HepG2 (cell line): ENCODE measurements around the gene SNHG17. TPM values are rescaled to one million over a fixed set of nuclear protein-coding genes. Genes with fewer than 3 reads are reported as not detected.
A peak's percentile ranks its signal among the peaks of the same experiment; 100 is the strongest.

Source experiments
- ATF7-NPFF ChIP-seq: sonication (generic); formaldehyde crosslinking; IDR thresholded peaks from 2 replicates; pipeline ENCODE4 v1.8.1; 2023; ENCODE audit warnings: mild to moderate bottlenecking, low read depth, missing genetic modification reagents, moderate library complexity
- GABPB1 ChIP-seq: IDR thresholded peaks from 2 replicates; pipeline ENCODE4 v1.6.1; 2016; ENCODE audit warnings: mild to moderate bottlenecking, missing genetic modification reagents, moderate library complexity, missing compliant biosample characterization
- JDP2 ChIP-seq: sonication (generic); formaldehyde crosslinking; IDR thresholded peaks from 2 replicates; pipeline ENCODE4 v1.8.1; 2022; ENCODE audit warnings: missing genetic modification reagents, borderline replicate concordance
- KDM4B ChIP-seq: sonication (generic); formaldehyde crosslinking; IDR thresholded peaks from 2 replicates; pipeline ENCODE4 v1.4.0; 2020; ENCODE audit warnings: missing genetic modification reagents
- MAFF ChIP-seq: IDR thresholded peaks from 2 replicates; pipeline ENCODE4 v1.6.1; 2011; ENCODE audit warnings: low read depth, low read length, improper control_type of control experiment
- MYNN ChIP-seq: sonication (generic); formaldehyde crosslinking; IDR thresholded peaks from 2 replicates; pipeline ENCODE4 v1.4.0; 2020; ENCODE audit warnings: mild to moderate bottlenecking, low read depth, missing genetic modification reagents
- NR1H2 ChIP-seq: sonication (generic); formaldehyde crosslinking; IDR thresholded peaks from 2 replicates; pipeline ENCODE4 v1.8.1; 2022; ENCODE audit warnings: low read depth, missing genetic modification reagents, borderline replicate concordance
- PLRG1 ChIP-seq: fragments of 450-650 bp; conservative IDR thresholded peaks from 2 replicates; pipeline ENCODE4 v1.6.1; 2016
- POGK ChIP-seq: sonication (generic); formaldehyde crosslinking; conservative IDR thresholded peaks from 2 replicates; pipeline ENCODE4 v1.8.0; 2022; ENCODE audit warnings: mild to moderate bottlenecking, moderate library complexity, missing genetic modification reagents
- POGZ ChIP-seq: sonication (generic); formaldehyde crosslinking; IDR thresholded peaks from 2 replicates; pipeline ENCODE4 v1.4.0; 2020; ENCODE audit warnings: mild to moderate bottlenecking, missing genetic modification reagents
- PREB ChIP-seq: sonication (generic); formaldehyde crosslinking; IDR thresholded peaks from 2 replicates; pipeline ENCODE4 v1.4.0; 2020; ENCODE audit warnings: missing genetic modification reagents
- RARA ChIP-seq: IDR thresholded peaks from 2 replicates; pipeline ENCODE4 v1.6.1; 2016; ENCODE audit warnings: missing genetic modification reagents, missing compliant biosample characterization
- TBP ChIP-seq: sonication (generic); formaldehyde crosslinking; IDR thresholded peaks from 2 replicates; pipeline ENCODE4 v1.5.0; 2020; ENCODE audit warnings: missing genetic modification reagents
- THAP7 ChIP-seq: sonication (generic); formaldehyde crosslinking; IDR thresholded peaks from 2 replicates; pipeline ENCODE4 v1.8.1; 2023; ENCODE audit warnings: mild to moderate bottlenecking, missing genetic modification reagents
- ZBTB37 ChIP-seq: sonication (generic); formaldehyde crosslinking; IDR thresholded peaks from 2 replicates; pipeline ENCODE4 v1.4.0; 2020; ENCODE audit warnings: mild to moderate bottlenecking, missing genetic modification reagents
- ZBTB44 ChIP-seq: sonication (generic); formaldehyde crosslinking; IDR thresholded peaks from 2 replicates; pipeline ENCODE4 v1.4.0; 2020; ENCODE audit warnings: missing genetic modification reagents
- ZBTB49 ChIP-seq: sonication (generic); formaldehyde crosslinking; IDR thresholded peaks from 2 replicates; pipeline ENCODE4 v1.4.0; 2020; ENCODE audit warnings: missing genetic modification reagents, borderline replicate concordance
- ZFP62 ChIP-seq: sonication (generic); formaldehyde crosslinking; IDR thresholded peaks from 2 replicates; pipeline ENCODE4 v1.4.0; 2020; ENCODE audit warnings: missing genetic modification reagents
- ZNF660 ChIP-seq: sonication (generic); formaldehyde crosslinking; IDR thresholded peaks from 2 replicates; pipeline ENCODE4 v1.5.1; 2020; ENCODE audit warnings: mild to moderate bottlenecking, low read depth, missing genetic modification reagents, borderline replicate concordance
- ZNF749 ChIP-seq: sonication (generic); formaldehyde crosslinking; IDR thresholded peaks from 2 replicates; pipeline ENCODE4 v1.8.0; 2022; ENCODE audit warnings: mild to moderate bottlenecking, missing genetic modification reagents, moderate library complexity, borderline replicate concordance
- polyA plus RNA-seq, 8 experiments: library from polyadenylated mRNA; depleted of rRNA in 3 of 8; stranded (reverse) in 7 of 8; unstranded in 1 of 8; fragments of >200 nt; fragmentation: Illumina TruSeq in 4 of 8; extraction: Trizol in 4 of 8; gene quantifications; 2 replicates each; pipeline versions ENCODE4 v1.2.1 to v1.2.3, GENCODE V29; 2011 to 2016; ENCODE audit warnings: low read depth in 4 of 8, missing spikeins in 1 of 8, mixed read lengths in 1 of 8; ENCODE audit not compliant: insufficient read depth in 1 of 8
- total RNA-seq, 5 experiments: library from RNA; depleted of rRNA; stranded (reverse); fragments of >200 nt; fragmentation: Illumina TruSeq; extraction: Trizol; gene quantifications; 2 replicates each; pipeline ENCODE4 v1.2.3, GENCODE V29; 2016; ENCODE audit warnings: low read depth in 1 of 5

Gene SNHG17
- total and polyA plus RNA-seq, 2 of the 13 experiments (the other 11 are each of a cell fraction or from before 2014, with no cell fraction given): 26.2 to 41.2 TPM

GRCh38 chr20:38434770-38435554, at the start of gene SNHG17 (continued):
- TF ChIP-seq ZBTB37: no peak; the same call in none of the 2 replicates
- no peak for TF ChIP-seq PLRG1
- TF ChIP-seq MYNN (CRISPR knock-in tag): peak; percentile 95
- TF ChIP-seq POGK: peak; percentile 99
- TF ChIP-seq PREB: no peak; the same call in 1 of the 2 replicates
- TF ChIP-seq MAFF: peak; percentile 31; the same call in 1 of the 2 replicates
- TF ChIP-seq ZBTB49 (CRISPR knock-in tag): peak; percentile 94
- TF ChIP-seq TBP (CRISPR knock-in tag): no peak; the same call in none of the 2 replicates
- TF ChIP-seq ZNF660 (CRISPR knock-in tag): peak; percentile 78; the same call in 1 of the 2 replicates
- TF ChIP-seq ZFP62 (CRISPR knock-in tag): peak; percentile 27; the same call in 1 of the 2 replicates
- TF ChIP-seq POGZ: peak; percentile 100
- peak; percentile 100 for TF ChIP-seq KDM4B (CRISPR knock-in tag)
- peak; percentile 62; the same call in 1 of the 2 replicates for TF ChIP-seq THAP7
- peak; percentile 93 for TF ChIP-seq JDP2
- peak; percentile 98 for TF ChIP-seq NR1H2
- TF ChIP-seq ATF7-NPFF (CRISPR knock-in tag): peak; percentile 99
- peak; percentile 86 for TF ChIP-seq RARA
- peak; percentile 100 for TF ChIP-seq GABPB1 (CRISPR knock-in tag)
- peak; percentile 97; the same call in 1 of the 2 replicates for TF ChIP-seq ZBTB44
- TF ChIP-seq ZNF749: peak; percentile 100
